HAP-1 (cell line): ENCODE results near the gene SPEN.
"Not testable (repeated sequence)": the region's sequence is repeated elsewhere in the genome, so short reads cannot be mapped to it uniquely, and the experiment has no call there.

Experiments
- DNase-seq, 2 experiments: peaks; one replicate each; pipeline ENCODE4 v3.0.0-alpha.2; 2016 to 2020; ENCODE audit warnings: low spot score in 2 of 2
- H3K27me3 ChIP-seq: fragments of 250-450 bp; sonication (Bioruptor Pico); 2 replicates; pipeline ENCODE4 v1.5.1; 2020; ENCODE audit warnings: low read depth, mild to moderate bottlenecking, moderate library complexity
- H3K36me3 ChIP-seq: fragments of 250-450 bp; sonication (Bioruptor Pico); replicated peaks from 2 replicates; pipeline ENCODE4 v1.5.1; 2020; ENCODE audit warnings: mild to moderate bottlenecking
- H3K4me1 ChIP-seq: fragments of 250-450 bp; sonication (Bioruptor Pico); 2 replicates; pipeline ENCODE4 v1.5.1; 2020; ENCODE audit warnings: mild to moderate bottlenecking
- H3K4me3 ChIP-seq: fragments of 250-450 bp; sonication (Bioruptor Pico); 2 replicates; pipeline ENCODE4 v1.5.1; 2020; ENCODE audit warnings: mild to moderate bottlenecking, moderate library complexity
- H3K9me3 ChIP-seq: fragments of 250-450 bp; sonication (Bioruptor Pico); 2 replicates; pipeline ENCODE4 v1.5.1; 2020; ENCODE audit warnings: mild to moderate bottlenecking, moderate library complexity
- in situ Hi-C: fragments of 300-500 bp; cut with MboI; formaldehyde crosslinking; loops from 3 replicates; pipeline ENCODE4 v1.14.3; 2020; ENCODE audit warnings: low sequenced_read_pairs, inconsistent platforms, mixed read lengths

SPEN gene

GRCh38 chr1:15847100-15847892 is at the start of gene SPEN:
Gene SPEN, plus strand, starts transcription at chr1:15847707. Its CDS starts 361 bp downstream, at chr1:15848068.
- Histone ChIP-seq H3K27me3 (no peaks in the 10 kb centered on the region), H3K4me3 (peak within 1 kb of the TSS; percentile 70), H3K9me3 (no peaks in the 10 kb centered on the region), H3K4me1 (peaks cover 48% of the 10 kb centered on the region), H3K36me3 (no peaks in the 10 kb centered on the region)
- in situ Hi-C loops, result no loop called here
- peak; percentile 93 to 98 for DNase-seq

GRCh38 chr1:15799004-15799867 is 48.3 kb upstream of the SPEN start:
- no peaks in the 10 kb centered on the region for H3K36me3 ChIP-seq
- H3K27me3 ChIP-seq, result no peaks in the 10 kb centered on the region
- peaks cover 3% of the 10 kb centered on the region; the same call in 1 of the 2 replicates for H3K4me1 ChIP-seq
- DNase-seq, result no peak
- H3K9me3 ChIP-seq, result no peaks in the 10 kb centered on the region
- H3K4me3 ChIP-seq, result no peak overlapping the region
- in situ Hi-C loops, result no loop called here

- Histone ChIP-seq H3K4me3 (no peak overlapping the region), H3K9me3 (no peaks in the 10 kb centered on the region), H3K4me1 (peaks cover 3% of the 10 kb centered on the region; the same call in 1 of the 2 replicates), H3K36me3 (no peaks in the 10 kb centered on the region), H3K27me3 (no peaks in the 10 kb centered on the region)
- peak in 1 of 2 experiments; percentile 62 for DNase-seq
- in situ Hi-C loops, result loop anchor here (10.0 kb wide), 1 partner anchor 125 kb away; no protein-coding TSS in a partner anchor
Observed at GRCh38 chr1:15799928-15800835, 47.3 kb upstream of the SPEN start.

GRCh38 chr1:15802234-15802965 is 45.1 kb upstream of the SPEN start:
- in situ Hi-C loops, result loop anchor here (10.0 kb wide), 1 partner anchor 122 kb away; no protein-coding TSS in a partner anchor
- H3K9me3 ChIP-seq, result no peaks in the 10 kb centered on the region
- no peaks in the 10 kb centered on the region for H3K27me3 ChIP-seq
- peaks cover 3% of the 10 kb centered on the region; the same call in 1 of the 2 replicates for H3K4me1 ChIP-seq
- no peaks in the 10 kb centered on the region for H3K36me3 ChIP-seq
- no peak for DNase-seq
- H3K4me3 ChIP-seq, result no peak overlapping the region

- H3K4me3 ChIP-seq, result no peak overlapping the region
- H3K4me1 ChIP-seq, result peaks cover 3% of the 10 kb centered on the region; the same call in 1 of the 2 replicates
- peak; percentile 55 to 61 for DNase-seq
- no peaks in the 10 kb centered on the region for H3K27me3 ChIP-seq
- no peaks in the 10 kb centered on the region for H3K36me3 ChIP-seq
- in situ Hi-C loops, result loop anchor here (10.0 kb wide), 1 partner anchor 121 kb away; no protein-coding TSS in a partner anchor
- no peaks in the 10 kb centered on the region for H3K9me3 ChIP-seq
Observed at GRCh38 chr1:15803380-15803779, 44.1 kb upstream of the SPEN start.

- no peak overlapping the region for H3K4me3 ChIP-seq
- no peak for DNase-seq
- H3K9me3 ChIP-seq, result no peaks in the 10 kb centered on the region
- H3K27me3 ChIP-seq, result no peaks in the 10 kb centered on the region
- H3K4me1 ChIP-seq, result peaks cover 3% of the 10 kb centered on the region; the same call in 1 of the 2 replicates
- in situ Hi-C loops, result loop anchor here (10.0 kb wide), 1 partner anchor 121 kb away; no protein-coding TSS in a partner anchor
- no peaks in the 10 kb centered on the region for H3K36me3 ChIP-seq
Observed at GRCh38 chr1:15804060-15804459, 43.4 kb upstream of the SPEN start.

- Histone ChIP-seq H3K27me3 (no peaks in the 10 kb centered on the region), H3K36me3 (no peaks in the 10 kb centered on the region), H3K4me3 (no peak overlapping the region), H3K4me1 (peaks cover 3% of the 10 kb centered on the region; the same call in 1 of the 2 replicates), H3K9me3 (no peaks in the 10 kb centered on the region)
- DNase-seq, result no peak
- in situ Hi-C loops, result loop anchor here (10.0 kb wide), 1 partner anchor 118 kb away; no protein-coding TSS in a partner anchor
Observed at GRCh38 chr1:15807121-15807520, 40.4 kb upstream of the SPEN start.

GRCh38 chr1:15807549-15807948 is 40.0 kb upstream of the SPEN start, which contains the start of gene UQCRHL:
Gene UQCRHL, minus strand, starts transcription at chr1:15807649. Its CDS starts 0 bp downstream, at chr1:15807649.
- not testable (repeated sequence) for H3K9me3 ChIP-seq, H3K27me3 ChIP-seq, H3K36me3 ChIP-seq, H3K4me3 ChIP-seq, H3K4me1 ChIP-seq, DNase-seq
- in situ Hi-C loops, result loop anchor here (10.0 kb wide), 1 partner anchor 117 kb away; no protein-coding TSS in a partner anchor

GRCh38 chr1:15808955-15809354 is 38.6 kb upstream of the SPEN start:
- Histone ChIP-seq H3K36me3 (no peaks in the 10 kb centered on the region), H3K4me1 (no peaks in the 10 kb centered on the region), H3K4me3 (no peak overlapping the region), H3K27me3 (no peaks in the 10 kb centered on the region), H3K9me3 (no peaks in the 10 kb centered on the region)
- DNase-seq, result no peak
- in situ Hi-C loops, result loop anchor here (10.0 kb wide), 1 partner anchor 116 kb away; no protein-coding TSS in a partner anchor

- Histone ChIP-seq H3K27me3 (no peaks in the 10 kb centered on the region), H3K9me3 (no peaks in the 10 kb centered on the region), H3K36me3 (no peaks in the 10 kb centered on the region), H3K4me1 (peaks cover 1% of the 10 kb centered on the region), H3K4me3 (no peak overlapping the region)
- no peak for DNase-seq
- in situ Hi-C loops, result no loop called here
Observed at GRCh38 chr1:15810073-15810472, 37.4 kb upstream of the SPEN start.

GRCh38 chr1:15816674-15817073 is 30.8 kb upstream of the SPEN start:
- in situ Hi-C loops, result no loop called here
- H3K36me3 ChIP-seq, result no peaks in the 10 kb centered on the region
- no peak for DNase-seq

GRCh38 chr1:15820478-15820877 is 27.0 kb upstream of the SPEN start:
- Histone ChIP-seq H3K9me3 (no peaks in the 10 kb centered on the region), H3K4me1 (no peaks in the 10 kb centered on the region; the same call in 1 of the 2 replicates), H3K4me3 (no peak overlapping the region), H3K36me3 (no peaks in the 10 kb centered on the region), H3K27me3 (no peaks in the 10 kb centered on the region)
- no peak for DNase-seq
- in situ Hi-C loops, result no loop called here

More at GRCh38 chr1:15816674-15817073, 30.8 kb upstream of the SPEN start:
- no peaks in the 10 kb centered on the region for H3K9me3 ChIP-seq
- no peak overlapping the region for H3K4me3 ChIP-seq
- no peaks in the 10 kb centered on the region for H3K27me3 ChIP-seq
- H3K4me1 ChIP-seq, result peaks cover 4% of the 10 kb centered on the region
